ENCODE measurements around the gene IMMT.
A peak's percentile ranks its signal among the peaks of the same experiment; 100 is the strongest.
"Not testable (repeated sequence)": the region's sequence is repeated elsewhere in the genome, so short reads cannot be mapped to it uniquely, and the experiment has no call there.

Gene IMMT

DNA sequence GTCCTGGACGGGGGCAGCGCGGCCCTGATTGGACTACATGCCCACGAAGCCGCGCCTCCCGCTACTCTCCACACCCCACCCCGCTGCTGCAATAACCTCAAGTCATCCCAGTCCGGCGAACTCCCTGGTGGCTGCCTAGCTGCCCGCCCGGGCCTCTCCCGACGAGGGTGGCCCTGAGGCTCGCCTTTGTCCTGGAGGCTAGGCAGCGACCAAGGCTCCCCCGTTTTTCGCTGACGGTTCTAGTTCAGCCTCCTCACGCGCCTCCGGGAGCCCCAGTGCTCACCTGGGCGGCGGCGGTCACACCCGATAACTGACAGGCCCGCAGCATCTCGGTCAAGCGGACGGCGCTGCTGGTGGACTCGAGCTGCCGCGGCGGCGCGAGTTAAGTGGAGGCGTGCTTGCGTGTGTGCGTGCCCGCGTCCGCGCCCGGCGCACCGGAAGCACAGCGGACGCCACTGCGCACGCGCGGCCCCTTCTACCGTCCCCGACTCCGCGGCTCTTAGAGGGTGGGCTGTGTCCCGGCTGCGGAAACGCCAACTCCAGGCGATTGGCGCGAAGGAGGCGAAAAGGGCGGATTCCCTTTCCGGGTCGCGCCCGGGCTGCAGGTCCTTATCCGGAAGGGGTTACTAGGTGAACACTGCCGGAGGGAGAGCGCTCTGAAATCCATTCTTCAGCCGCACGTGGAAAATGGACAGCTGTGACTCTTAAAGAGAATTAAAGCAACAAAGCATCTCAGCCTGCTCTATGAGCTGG lies at the start of gene IMMT:
Gene IMMT (minus strand): TSS at position 408 of the 753 bp plus-strand sequence. CDS start 80 bp downstream, at position 328.
- peak; percentile 97 for DNase-seq

DNA sequence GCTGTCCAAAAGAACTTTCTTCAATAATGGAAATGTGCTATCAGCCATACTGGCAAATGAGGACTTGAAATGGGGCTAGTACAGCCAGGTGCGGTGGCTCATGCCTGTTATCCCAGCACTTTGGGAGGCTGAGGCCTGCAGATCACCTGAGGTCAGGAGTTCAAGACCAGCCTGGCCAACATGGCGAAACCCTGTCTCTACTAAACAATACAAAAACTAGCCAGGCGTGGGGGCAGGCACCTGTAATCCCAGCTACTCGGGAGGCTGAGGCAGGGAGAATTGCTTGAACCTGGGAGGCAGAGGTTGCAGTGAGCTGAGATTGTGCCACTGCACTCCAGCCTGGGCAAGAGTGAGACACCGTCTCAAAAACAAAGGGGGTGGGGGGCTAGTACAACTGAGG lies 49.5 kb upstream of the IMMT start:
- DNase-seq = not testable (repeated sequence)

DNA sequence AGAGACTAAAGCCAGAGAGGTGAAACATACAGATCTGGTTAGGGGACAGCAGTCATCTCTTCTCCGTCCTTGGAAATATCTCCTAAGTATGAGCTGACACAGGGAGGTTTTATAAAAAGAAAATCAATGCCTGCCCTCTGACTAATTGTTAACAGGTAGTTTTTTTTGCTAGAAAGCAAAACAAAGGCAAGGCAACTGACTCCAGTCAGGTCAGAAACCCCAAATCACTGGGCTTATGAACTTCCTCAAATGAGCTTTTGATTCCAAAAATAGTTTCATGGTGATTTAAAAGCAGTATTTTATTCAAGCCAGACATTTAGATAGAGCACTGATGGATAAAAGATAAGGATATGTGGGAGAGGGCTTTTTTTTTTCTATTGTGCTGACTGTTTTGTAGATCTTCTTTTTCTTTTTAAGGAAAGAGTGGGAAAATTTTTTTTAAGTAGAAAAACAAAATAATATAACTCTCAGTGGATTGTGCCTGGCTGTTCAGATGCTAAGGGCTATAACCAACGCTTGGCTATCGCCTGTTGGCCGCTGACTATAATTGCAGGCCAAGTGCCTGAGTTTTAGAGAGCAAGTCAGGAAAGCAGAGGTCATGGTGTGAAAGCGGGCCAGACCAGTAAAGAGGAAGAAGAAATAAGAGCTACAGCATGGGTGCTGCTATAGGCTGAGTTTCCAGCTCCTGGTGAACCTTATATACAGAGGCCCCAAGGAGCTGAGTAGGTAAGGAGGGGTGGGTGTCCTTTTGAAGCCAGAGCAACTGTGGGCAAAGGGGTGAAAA lies 48.9 kb upstream of the IMMT start:
- DNase-seq = no peak

DNA sequence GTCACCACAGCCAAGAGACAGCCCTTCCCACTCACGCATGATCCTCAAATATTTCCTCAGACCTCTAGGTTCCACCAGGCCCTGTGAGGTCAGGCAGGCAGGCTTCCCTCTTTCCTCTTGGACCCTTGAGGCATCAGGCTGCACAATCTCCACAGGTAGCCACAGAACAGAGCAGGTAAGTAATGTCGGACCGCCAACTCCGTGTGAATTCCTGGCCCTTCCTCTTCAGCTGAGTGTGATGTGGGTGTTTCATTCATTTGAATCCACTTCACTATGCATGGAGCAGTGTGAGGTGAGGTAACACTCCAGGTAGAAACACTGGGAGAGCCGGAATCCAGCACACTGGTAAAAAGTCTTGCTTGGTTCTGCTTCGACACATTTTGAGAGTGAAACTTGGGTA lies 48.0 kb upstream of the IMMT start:
- no peak for DNase-seq

DNA sequence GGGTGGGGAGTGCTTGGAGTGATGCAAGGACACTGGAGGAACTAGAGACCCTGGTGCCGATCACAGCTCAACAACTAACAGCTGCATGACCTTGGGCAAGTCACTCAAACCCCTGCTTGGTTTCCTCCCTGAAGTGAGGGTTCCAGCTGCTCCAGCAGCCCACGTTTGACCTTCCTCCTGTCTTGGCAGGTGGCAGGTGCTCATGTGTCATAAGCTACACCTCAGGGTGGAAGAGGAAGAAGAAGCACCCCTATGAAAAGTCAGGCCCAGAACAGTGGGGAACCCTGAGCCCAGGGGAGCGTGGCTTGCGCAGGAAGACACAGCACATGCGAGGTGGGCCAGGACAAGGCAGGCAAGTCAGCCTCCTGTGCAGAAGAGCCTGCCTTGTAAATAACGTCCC lies 46.3 kb upstream of the IMMT start:
- no peak for DNase-seq

DNA sequence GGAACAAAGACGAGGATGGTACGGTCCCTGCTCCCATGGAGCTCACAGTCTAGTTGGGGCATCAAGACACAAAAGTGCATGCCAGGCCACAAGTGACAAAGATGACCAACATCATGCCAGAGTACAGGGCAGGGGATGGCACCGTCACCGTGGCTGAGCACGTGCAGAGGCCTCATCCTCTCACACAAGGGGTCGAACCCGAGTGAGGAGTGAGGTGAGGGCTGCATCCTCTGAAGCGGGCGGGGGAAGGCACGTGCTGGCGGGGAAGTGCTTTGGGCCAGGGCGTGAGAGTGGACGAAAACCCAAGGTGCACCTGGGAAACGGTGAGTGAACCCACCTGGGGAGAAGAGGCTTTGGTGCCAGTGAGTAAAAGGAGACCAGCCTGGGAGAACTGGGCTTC lies 45.0 kb upstream of the IMMT start:
- no peak for DNase-seq

DNA sequence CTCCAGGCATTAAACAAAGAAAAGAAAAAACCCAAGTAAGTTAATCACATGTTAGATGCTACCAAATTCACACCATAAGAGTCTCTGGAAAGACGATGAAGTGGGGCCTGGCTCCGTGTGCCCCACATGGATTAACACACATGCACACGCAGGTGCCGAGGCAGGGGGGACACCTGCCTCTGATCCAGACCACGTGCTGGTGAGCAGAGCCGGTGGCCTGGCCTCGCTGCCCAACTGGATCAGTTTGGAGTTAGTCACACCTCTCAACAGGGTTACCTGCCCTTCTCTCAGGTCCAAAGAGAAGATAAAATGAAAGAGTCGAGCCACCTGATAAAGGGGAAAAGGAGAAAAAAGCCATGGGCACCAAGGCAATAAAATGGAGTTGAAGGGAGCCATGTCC lies 44.5 kb upstream of the IMMT start:
- no peak for DNase-seq

DNA sequence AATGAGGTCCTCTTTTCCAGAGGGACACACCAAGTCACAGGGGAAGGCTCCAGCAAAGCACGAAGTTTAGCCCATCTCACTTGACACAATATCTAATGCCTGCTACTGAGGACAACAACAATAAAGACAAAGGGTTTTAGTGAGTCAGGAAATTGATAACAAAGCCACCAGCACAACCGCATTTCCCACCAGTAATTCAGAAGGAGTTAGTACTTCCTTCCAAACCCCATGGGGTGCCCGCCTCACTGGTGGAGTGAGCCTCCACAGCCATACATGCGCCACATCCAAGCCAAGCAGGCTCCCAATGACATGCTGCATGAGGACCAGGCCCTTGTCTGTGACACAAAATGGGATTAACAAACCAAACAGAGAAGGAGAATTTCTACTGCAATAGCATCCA lies 44.1 kb upstream of the IMMT start:
- DNase-seq = no peak

DNA sequence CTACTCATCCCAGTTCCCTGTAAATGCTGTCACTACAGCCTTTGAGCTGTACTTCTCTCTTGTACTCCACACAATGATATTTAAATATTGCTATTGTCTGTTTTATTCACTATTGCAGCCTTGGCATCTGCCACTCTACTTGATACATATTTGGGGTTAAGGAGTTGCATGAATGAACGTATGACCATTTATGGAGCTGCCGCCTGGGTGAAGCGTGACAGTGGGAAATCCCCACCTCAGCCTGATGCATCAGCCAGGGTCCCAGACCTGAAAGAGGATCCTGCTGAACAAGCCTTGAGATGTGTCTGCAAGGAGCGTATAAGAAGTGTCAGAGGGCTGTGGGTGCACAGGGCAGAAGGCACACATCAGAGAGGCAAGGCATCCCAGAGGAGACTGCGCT lies 43.1 kb upstream of the IMMT start:
- peak; percentile 57 for DNase-seq

DNA sequence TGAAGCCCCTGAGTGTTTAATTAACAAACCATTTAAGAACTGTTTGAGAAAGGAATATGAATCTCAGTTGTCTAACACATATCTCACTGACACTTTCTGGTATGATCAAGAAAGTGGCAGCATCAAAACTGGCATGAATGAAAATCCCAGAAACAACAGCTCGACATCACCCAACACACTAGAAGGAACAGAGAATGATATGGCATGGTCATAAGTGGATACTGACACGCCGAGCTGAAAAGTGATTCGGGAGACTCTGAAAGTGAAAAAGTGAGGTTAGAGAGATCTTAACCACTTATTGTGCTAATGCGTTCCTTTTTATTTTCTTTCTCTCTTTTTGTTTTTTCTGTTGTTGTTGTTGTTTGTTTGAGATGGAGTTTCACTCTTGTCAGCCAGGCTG lies 41.9 kb upstream of the IMMT start:
- DNase-seq = no peak

DNA sequence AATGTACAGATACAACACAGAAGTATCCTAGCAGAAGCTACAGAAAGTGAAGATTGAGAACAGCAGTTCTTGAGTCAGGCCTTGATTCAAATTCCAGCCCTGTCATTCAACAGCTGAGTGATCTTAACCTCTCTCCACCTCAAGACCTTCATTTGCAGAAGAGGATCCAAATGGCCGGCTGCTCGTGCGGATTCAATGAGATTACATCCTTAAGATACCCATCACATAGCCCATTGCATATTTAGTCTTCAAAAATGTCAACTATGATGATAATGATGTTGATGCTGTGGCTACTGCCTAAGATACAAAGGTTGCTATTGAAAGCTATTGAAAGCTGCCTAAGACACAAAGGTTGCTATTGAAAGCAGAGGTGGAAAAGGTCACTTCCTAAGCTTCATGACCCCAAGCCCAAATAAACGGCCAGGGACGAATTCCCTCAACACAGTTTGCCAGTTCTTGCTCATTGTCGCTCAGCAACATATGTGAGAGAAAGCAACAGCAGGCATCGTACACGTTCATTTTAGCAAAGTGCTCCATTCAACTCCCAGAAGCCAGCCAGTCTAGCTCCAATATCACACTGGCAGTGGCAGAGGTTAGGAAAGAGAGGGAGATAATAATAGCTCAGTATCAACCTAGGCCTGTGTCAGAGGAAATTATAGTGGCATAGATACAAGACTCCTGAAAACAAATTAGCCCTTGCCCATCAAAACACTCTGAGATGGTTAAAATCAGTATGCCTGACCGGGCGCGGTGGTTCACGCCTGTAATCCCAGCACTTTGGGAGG lies 40.1 kb upstream of the IMMT start:
- no peak for DNase-seq

DNA sequence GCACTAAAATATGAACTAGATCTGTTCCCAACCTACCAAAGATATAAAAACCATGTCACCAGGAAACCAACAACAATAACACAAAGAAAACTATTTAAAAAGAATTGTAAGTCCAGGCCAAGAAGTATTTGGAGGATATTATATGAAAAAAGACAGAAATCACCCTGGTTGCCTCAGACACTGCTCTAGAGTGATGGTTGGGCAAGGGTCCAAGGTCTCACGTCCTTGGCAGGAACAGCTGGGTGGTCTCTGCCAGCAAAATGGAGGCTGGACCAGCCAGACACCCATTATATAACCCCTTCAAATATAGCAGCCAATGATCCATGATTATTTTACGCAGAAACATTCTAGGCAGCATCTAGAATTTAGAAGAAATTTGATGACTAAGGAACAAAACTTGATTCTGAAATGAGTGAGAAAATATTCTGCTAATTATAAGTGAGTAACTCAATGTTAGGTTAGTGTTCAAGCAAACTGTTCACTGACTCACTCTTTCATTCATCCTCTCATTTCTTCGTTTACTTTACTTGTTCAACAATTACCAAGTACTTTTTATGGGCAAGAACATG lies 39.4 kb upstream of the IMMT start:
- no peak for DNase-seq

DNA sequence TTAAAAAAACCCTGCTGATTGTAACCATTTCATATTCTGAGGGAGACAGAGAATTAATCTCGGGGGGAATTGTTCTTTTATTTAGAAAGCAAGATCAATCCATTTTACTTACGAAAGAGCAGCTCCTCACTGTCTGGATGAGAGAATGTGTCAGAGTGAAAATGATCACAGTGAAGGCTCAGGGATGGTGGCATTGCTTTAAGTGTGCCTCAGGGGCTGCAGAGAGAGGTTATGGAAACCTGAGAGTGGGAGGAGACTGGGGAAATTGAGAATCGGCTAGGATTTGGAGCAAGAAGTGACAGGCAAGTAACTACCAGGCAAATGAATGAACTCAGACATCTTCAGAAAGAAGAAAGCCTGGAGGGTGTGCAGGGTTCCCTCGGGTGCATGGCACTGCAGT lies 38.2 kb upstream of the IMMT start:
- DNase-seq = no peak

DNA sequence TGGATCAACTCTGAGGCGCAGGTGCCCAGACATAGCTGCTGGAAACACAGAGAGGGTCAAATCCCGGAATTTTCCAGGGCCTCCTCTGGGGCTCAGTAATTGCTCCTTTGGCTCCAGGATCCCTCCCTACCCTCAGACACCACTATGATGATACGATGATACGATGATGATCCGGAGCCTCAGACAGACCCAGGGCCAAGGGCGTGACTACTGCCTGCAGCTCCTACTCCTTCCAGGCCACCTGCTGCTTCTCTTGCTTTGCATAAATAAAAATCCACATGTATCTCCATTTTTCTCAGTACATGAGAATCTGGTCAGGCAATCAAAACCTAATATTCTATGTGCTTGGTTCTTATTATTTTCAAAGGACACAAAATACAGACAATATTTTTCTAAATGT lies 37.6 kb upstream of the IMMT start:
- no peak for DNase-seq

DNA sequence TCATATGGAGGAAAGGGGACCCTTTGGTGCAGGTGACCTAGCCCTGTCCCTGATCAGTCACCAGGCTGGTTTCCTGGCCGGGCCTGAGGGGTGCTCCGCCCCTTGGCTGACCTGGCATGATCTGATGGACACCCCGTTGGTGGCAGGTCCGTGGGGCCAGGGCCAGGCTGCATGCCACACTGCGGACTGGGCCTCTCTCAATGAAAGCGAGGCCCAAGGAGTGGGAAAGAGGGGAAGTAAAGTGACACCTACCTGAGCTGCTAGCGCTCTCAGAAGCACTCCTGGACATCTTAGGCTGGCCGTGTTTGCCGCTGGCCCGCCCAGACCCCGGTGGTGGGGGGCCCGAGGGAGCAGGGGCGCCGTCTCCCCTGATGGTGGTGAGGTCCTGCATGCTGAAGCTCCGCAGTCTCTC lies 37.1 kb upstream of the IMMT start:
- no peak for DNase-seq

DNA sequence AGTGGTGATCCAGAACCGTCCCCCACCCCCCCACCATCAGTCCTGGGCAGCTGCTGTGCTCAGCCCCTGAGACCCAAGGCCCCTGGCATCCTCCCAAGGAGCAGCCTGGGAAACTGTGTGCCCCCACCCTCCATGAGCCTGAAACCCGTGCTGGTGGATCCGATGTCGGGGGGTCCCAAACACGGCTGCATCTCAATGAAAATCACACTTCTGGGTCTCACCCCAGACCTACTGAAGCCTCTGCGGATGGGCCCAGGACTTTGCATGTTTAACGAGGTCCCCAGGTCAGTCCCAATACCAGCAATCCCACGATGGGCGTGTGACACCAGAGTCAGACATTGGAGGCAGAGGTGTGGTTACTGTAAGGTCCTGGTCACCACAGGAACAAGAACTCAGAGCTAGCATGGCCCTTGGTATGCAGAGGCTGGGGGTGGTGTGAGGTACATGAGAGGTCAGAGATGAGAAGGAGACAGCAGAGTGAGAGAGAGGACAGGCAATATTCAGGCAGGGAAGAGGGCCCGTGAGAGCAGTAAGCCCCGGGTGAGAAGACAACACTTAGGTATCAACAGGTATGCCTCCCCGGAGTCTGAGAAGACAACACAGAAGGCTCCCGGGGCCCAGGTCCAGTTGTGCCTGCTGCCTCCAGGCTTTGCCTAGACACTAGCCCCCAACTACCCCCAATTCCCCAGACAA lies 36.6 kb upstream of the IMMT start:
- DNase-seq = no peak

DNA sequence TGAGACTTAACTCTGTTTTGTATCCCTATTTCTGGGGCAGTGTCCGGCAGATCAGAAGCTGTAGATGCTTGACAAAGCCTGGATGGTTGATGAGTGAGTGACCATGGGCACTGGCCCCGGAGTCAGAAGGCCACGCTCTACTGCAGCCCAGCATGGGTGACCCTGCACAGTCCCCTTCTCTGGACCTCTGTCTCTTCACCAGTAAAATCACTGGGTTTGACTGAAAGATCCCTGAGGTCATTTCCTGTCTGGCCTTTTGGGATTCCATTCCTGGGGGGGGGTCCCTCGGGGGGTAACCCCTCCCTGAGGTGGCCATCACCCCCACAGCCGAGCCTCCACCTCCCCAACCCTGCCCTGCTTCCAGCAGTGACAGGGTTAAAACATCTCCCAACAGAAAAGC lies 35.7 kb upstream of the IMMT start:
- DNase-seq = no peak

DNA sequence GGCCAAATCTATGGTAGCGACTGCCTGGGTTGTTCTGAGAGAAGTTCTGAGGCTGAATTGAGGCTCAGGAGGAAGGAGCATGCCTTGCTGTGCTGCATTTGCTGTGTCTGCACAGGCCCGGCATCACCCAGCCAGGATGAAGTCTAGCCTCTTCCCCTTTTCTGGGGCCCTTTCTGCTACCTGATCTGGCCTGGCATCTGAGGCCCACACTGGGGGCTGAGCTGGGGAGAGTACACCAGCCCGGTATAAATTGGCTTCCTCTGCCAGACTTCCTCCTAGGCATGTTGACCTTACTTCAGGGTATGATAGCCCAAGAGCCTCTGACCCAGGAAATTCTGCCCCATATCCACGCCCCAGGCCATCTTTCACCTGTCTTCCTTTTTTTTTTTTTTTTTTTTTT lies 34.0 kb upstream of the IMMT start:
- no peak for DNase-seq

DNA sequence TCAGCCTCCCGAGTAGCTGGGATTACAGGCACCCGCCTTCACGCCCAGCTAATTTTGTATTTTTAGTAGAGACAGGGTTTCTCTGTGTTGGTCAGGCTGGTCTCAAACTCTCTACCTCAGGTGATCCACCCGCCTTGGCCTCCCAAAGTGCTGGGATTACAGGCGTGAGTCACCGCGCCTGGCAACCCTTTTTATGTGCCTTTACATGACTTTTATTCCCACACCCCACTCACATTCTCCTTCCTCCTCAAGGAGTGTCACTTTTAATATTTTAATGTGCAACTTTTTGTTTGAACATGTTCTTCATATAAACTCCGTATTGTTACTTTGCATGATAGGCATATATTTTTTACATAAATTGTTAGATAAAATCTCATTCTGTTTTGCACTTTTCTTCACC lies 33.3 kb upstream of the IMMT start:
- DNase-seq = not testable (repeated sequence)

DNA sequence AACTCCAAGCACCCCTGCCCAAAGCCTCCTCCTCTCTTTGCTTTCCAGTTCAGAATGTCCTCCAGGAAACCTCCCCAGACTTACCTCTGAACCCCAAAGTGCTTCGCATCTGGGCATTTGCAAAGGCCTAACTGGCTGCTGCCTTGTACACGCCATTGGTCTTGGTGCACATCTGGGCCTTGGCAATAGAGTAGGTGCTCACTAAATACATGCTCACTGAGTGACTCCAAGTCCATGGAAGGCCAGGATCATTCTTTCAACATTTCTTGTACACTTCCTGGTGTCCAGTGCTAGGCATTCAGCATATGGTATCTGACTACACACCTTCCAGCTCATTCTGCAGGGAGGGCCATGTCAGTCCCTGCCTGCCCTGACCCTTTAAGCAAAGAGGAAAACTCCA lies 32.4 kb upstream of the IMMT start:
- no peak for DNase-seq

DNA sequence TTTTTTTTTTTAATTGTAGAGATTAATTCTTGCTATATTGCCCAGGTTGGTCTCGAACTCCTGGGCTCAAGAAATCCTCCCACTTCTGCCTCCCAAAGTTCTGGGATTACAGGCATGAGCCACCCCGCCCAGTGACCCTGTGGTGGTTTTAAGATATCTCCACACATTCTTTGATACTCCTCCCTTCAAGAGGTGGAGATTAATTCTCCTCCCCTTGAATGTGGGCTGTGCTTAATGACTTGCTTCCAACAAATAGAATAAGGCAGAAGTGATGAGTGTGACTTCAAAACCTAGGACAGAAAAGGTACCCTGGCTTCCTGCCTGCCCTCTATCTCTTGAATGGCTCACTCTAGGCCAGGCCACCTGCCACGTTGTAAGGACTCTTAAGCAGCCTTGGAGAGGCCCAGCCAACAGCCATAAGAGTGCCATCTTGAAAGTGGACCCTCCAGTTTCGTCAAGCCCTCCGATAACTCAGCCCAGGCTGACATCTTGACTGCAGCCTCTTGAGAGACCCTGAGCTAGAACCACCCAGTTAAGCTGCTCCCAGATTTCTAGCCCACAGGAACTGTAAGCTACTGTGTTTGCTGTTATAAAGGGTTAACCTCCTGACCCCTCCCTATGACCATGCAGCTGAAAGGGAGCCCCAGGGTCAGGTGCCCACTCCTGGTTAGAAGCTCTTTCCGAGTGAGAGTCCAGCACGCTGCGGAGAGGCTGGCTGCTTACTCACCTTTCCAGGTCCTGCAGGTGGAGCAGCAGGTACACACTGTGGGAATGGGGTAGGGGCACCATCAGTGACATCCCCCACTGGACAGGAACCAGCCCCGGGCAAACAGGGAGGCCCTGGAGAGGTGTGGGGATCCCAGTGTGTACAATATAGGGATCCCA lies 31.6 kb upstream of the IMMT start:
- DNase-seq = no peak

DNA sequence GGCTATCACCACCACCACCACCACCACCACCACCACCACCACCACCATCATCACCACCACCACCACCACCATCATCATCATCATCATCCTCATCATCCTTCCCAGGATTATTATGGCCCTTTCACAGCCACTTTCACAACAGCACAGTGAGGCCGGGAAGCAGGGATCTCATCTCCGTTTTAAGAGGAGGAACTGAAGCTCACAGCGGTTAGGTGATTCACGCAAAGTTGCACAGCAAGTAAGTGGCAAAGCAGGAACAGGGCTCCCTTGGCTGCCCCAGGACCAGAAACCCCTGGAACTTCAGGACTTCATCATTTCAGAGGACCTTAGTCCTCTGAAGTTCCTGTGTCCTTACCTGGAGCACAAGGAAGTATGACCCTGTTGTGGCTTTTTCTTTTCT lies 30.8 kb upstream of the IMMT start:
- DNase-seq = no peak

All from stimulated activated CD4-positive, alpha-beta T cell treated with anti-CD3 and anti-CD28 coated beads, Interleukin-4, amount 100 ng/mL, for 1 hour (primary cell).